Esophagus muscularis mucosa (tissue), 4 donors: ENCODE measurements around the gene CHIT1. TPM values are rescaled to one million over a fixed set of nuclear protein-coding genes. Genes with fewer than 3 reads are reported as not detected.

Source experiments
- DNase-seq: peaks from one replicate; pipeline ENCODE4 v3.0.0-alpha.2; 2017; ENCODE audit errors: extremely low spot score
- H3K27ac ChIP-seq, 4 donors: fragments of 200-600 bp; sonication (generic); replicated peaks in 1 of 4; 1 replicate in 3 of 4; 2 replicates in 1 of 4; pipeline ENCODE4 v1.5.1; 2016 to 2019; ENCODE audit warnings: mild to moderate bottlenecking in 1 of 4
- H3K27me3 ChIP-seq, 4 donors: fragments of 200-600 bp; sonication (generic); one replicate each; pipeline versions ENCODE4 v1.5.1 to v1.6.0; 2016 to 2019
- H3K36me3 ChIP-seq, 4 donors: fragments of 200-600 bp; sonication (generic); one replicate each; pipeline ENCODE4 v1.5.1; 2016 to 2019
- H3K4me1 ChIP-seq, 4 donors: fragments of 200-600 bp; sonication (generic); one replicate each; pipeline ENCODE4 v1.5.1; 2016 to 2019
- H3K4me3 ChIP-seq, 4 donors: fragments of 200-600 bp; sonication (generic); 1 replicate in 2 of 4; 2 replicates in 2 of 4; pipeline ENCODE4 v1.5.1; 2016 to 2019; ENCODE audit warnings: mild to moderate bottlenecking in 4 of 4, moderate library complexity in 1 of 4
- H3K9me3 ChIP-seq, 4 donors: fragments of 200-600 bp; sonication (generic); 1 replicate in 3 of 4; 2 replicates in 1 of 4; pipeline ENCODE4 v1.5.1; 2016 to 2019
- CTCF ChIP-seq, 3 experiments: fragments of 200-600 bp in 2 of 3; fragments of 450-650 bp in 1 of 3; sonication (generic) in 2 of 3; IDR thresholded peaks; one replicate each; pipeline ENCODE4 v1.5.1; 2017 to 2019; ENCODE audit warnings: antibody characterized with exemption in 3 of 3, mild to moderate bottlenecking in 2 of 3, moderate library complexity in 1 of 3
- EP300 ChIP-seq: sonication (generic); formaldehyde crosslinking; IDR thresholded peaks from one replicate; pipeline ENCODE4 v1.6.1; 2017; ENCODE audit warnings: antibody characterized with exemption
- POLR2A ChIP-seq: fragments of 450-650 bp; IDR thresholded peaks from one replicate; pipeline ENCODE4 v1.6.1; 2017; ENCODE audit warnings: antibody characterized with exemption, moderate library complexity, mild to moderate bottlenecking, low read depth
- POLR2AphosphoS5 ChIP-seq, 2 donors: sonication (generic); formaldehyde crosslinking; IDR thresholded peaks; one replicate each; pipeline ENCODE4 v1.6.1; 2017; ENCODE audit warnings: antibody characterized with exemption in 2 of 2
- WGBS: methylation state at CpG from one replicate; pipeline ENCODE4 v1.1.5; 2018; 5-methylcytosine and 5-hydroxymethylcytosine counted together
- intact Hi-C: fragments of 100-400 bp; cut with DNase I; formaldehyde crosslinking; loops from one replicate; pipeline ENCODE4 v1.15.1; 2023
- total RNA-seq, 4 donors: library from RNA; depleted of rRNA; stranded (reverse); fragments of >200 nt; gene quantifications; one replicate each; pipeline versions ENCODE4 v1.1.0 to v1.2.1, GENCODE V29; 2016

CHIT1 gene
- total RNA-seq, 4 donors from 2014 or later = 0.11 to 0.26 (median 0.17) TPM; not detected in 1

- Histone ChIP-seq H3K27ac (no peak overlapping the region), H3K9me3 (no peaks in the 10 kb centered on the region), H3K36me3 (no peaks in the 10 kb centered on the region), H3K27me3 (peaks cover 0 to 18% (median 0%) of the 10 kb centered on the region in 4 donors), H3K4me1 (peaks cover 0 to 6% (median 0%) of the 10 kb centered on the region in 4 donors), H3K4me3 (no peak overlapping the region)
- TF ChIP-seq POLR2AphosphoS5 (IDR thresholded peaks at IDR 0.05) (no peak), EP300 (no peak), CTCF (IDR thresholded peaks at IDR 0.05) (no peak), POLR2A (no peak)
- 82% methylated on average over 7 of the region's 7 CpGs for WGBS
- DNase-seq = no peak
- intact Hi-C loops = loop anchor here (2.0 kb wide), 1 partner anchor 98 kb away; no protein-coding TSS in a partner anchor
Measured at GRCh38 chr1:203214871-203215270, 14.6 kb downstream of the CHIT1 start.

GRCh38 chr1:203213126-203213525, 16.3 kb downstream of the CHIT1 start:
- Histone ChIP-seq H3K4me3 (no peak overlapping the region), H3K27me3 (peaks cover 0 to 16% (median 0%) of the 10 kb centered on the region in 4 donors), H3K4me1 (peaks cover 0 to 6% (median 0%) of the 10 kb centered on the region in 4 donors), H3K27ac (no peak overlapping the region), H3K36me3 (no peaks in the 10 kb centered on the region), H3K9me3 (no peaks in the 10 kb centered on the region)
- TF ChIP-seq EP300 (no peak), POLR2A (no peak), POLR2AphosphoS5 (IDR thresholded peaks at IDR 0.05) (no peak), CTCF (IDR thresholded peaks at IDR 0.05) (no peak)
- intact Hi-C loops = no loop called here
- whole genome bisulfite sequencing = 92% methylated on average over 6 of the region's 6 CpGs
- DNase-seq = no peak

GRCh38 chr1:203211812-203212211, 17.7 kb downstream of the CHIT1 start:
- intact Hi-C loops = no loop called here
- TF ChIP-seq POLR2AphosphoS5 (IDR thresholded peaks at IDR 0.05) (no peak), CTCF (IDR thresholded peaks at IDR 0.05) (no peak), POLR2A (no peak), EP300 (no peak)
- Histone ChIP-seq H3K4me1 (peaks cover 0 to 6% (median 0%) of the 10 kb centered on the region in 4 donors), H3K27ac (no peak overlapping the region), H3K36me3 (no peaks in the 10 kb centered on the region), H3K27me3 (peaks cover 0 to 5% (median 0%) of the 10 kb centered on the region in 4 donors), H3K4me3 (no peak overlapping the region), H3K9me3 (no peaks in the 10 kb centered on the region)
- WGBS = 87% methylated on average over 3 of the region's 3 CpGs
- no peak for DNase-seq

GRCh38 chr1:203210988-203211387, 18.5 kb downstream of the CHIT1 start:
- H3K9me3 ChIP-seq = no peaks in the 10 kb centered on the region
- H3K4me3 ChIP-seq = no peak overlapping the region
- H3K27ac ChIP-seq = no peak overlapping the region
- no peak for DNase-seq
- peaks cover 0 to under 1% (median 0%) of the 10 kb centered on the region in 4 donors for H3K4me1 ChIP-seq
- intact Hi-C loops = no loop called here
- no peak for TF ChIP-seq EP300
- no peaks in the 10 kb centered on the region for H3K36me3 ChIP-seq
- no peaks in the 10 kb centered on the region for H3K27me3 ChIP-seq

- Histone ChIP-seq H3K9me3 (no peaks in the 10 kb centered on the region), H3K27me3 (no peaks in the 10 kb centered on the region), H3K36me3 (no peaks in the 10 kb centered on the region), H3K27ac (no peak overlapping the region), H3K4me1 (no peaks in the 10 kb centered on the region), H3K4me3 (no peak overlapping the region)
- no peak for DNase-seq
- no peak for TF ChIP-seq POLR2A
- no peak for TF ChIP-seq EP300
- TF ChIP-seq POLR2AphosphoS5 (IDR thresholded peaks at IDR 0.05) = no peak
- no peak for TF ChIP-seq CTCF (IDR thresholded peaks at IDR 0.05)
- intact Hi-C loops = no loop called here
Measured at GRCh38 chr1:203210350-203210749, 19.1 kb downstream of the CHIT1 start.
